Measurements from ENCODE around the gene SERINC2.

The SERINC2 gene

GRCh38 chr1:31434101-31434871 is 21.3 kb downstream of the SERINC2 start:
- no peak for DNase-seq (ENCODE audit: low read depth in 2 of 2)

DNA sequence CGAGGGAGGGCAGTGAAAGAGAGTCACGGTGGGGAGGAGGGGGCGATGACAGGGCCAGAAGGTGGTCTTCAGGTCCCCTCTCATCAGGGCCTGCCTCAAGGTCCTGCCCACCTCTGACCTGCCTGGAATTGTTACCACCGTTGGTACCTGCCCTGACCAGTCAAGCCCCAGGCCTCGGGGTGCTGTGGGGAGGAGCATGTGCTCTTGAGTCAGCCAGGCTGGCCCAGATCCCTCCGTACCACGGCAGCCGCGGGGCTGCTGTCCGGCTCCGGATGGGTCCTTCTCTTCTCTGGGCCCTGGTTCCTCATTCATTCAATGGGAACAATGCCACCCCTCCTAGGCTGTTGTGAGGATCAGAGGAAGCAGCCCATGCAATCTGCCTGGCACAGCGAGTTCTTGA is 22.0 kb downstream of the SERINC2 start:
- DNase-seq (ENCODE audit: low read depth in 2 of 2) = no peak

DNA sequence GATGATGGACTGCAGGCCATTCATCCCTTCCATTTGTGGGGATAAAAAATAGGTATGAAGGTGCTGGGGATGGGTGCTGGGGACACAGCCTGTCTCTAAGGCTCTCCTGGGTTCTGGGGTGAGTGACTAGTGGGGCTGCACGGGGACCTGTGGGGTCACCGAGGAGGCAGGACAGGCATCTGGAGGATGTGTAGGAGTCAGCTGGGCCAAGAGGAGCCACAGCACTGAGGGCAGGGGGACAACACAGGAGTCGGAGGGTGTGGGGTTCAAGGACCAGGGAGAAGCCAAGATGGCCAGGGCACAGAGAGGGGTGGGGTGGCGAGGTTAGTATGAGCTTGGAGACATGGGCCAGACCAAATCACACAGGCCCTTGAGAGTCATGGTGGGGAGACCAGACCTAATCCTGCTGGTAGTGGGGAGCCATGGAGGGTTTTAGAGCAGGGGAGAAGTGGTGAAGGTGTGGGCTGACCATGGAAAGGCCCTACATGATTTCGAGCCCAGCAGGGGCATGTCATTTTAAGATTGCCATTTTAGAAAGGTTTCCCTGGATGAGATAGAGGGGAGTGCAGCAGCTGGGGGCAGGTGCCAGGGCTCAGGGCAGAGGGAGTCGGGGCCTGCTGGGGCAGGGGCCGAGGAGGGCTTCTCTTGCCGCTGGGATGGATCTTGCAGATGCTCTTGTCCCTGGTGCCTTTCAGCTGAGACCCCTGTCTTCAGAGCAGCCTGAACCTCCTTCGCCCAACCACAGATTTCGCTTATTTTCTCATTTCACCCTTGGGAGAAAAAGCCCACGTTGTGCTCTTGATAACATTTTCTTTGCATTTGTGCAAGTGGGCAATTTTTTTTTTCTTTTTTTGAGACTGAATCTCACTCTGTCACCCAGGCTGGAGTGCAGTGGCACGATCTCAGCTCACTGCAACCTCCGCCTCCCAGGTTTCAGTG is 22.7 kb downstream of the SERINC2 start:
- no peak for DNase-seq (ENCODE audit: low read depth in 2 of 2)

DNA sequence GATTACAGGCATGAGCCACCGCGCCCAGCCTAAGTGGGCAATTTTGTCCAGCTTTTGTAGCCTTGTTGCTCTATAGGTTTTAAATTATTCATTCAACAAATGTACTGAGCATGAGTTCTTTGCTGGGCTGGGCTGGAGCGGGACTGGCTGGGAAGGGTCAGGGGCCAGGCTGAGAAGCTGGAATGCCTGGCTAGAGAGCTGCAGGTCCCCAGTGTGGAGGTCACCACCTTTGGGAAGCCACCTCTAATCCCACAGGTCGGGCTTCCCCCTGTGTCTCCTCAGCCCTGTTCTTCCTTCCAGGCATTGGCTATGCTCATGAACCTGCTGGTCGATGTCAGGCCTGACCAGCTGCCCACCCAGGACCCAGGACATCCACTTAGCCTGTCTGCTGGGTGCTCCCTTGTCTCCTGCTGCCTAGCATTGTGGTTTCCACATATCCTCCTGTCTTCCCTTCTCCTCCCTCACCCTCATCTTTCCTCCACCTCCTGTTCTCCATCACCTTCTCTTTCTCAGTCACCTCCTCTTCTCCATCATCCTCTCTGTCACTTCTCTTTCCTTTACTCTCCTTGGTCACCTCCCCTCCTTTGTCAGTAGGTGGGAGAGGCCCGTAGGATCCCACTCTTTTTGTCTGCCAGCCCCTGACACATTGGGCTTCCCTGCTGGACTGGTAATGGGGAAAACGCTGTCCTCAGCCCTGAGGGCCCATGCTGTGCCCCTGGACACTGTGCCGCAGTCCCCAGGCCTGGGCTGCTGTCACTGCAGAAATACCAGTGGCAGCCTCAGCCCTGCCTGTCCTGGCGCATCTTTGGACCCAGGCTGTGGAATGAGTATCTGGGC is 23.8 kb downstream of the SERINC2 start:
- DNase-seq (ENCODE audit: low read depth in 2 of 2) = no peak

GRCh38 chr1:31437433-31438037 is 24.5 kb downstream of the SERINC2 start:
- no peak for DNase-seq (ENCODE audit: low read depth in 2 of 2)

GRCh38 chr1:31439276-31439675 is 26.3 kb downstream of the SERINC2 start:
- no peak for DNase-seq (ENCODE audit: low read depth in 2 of 2)

DNA sequence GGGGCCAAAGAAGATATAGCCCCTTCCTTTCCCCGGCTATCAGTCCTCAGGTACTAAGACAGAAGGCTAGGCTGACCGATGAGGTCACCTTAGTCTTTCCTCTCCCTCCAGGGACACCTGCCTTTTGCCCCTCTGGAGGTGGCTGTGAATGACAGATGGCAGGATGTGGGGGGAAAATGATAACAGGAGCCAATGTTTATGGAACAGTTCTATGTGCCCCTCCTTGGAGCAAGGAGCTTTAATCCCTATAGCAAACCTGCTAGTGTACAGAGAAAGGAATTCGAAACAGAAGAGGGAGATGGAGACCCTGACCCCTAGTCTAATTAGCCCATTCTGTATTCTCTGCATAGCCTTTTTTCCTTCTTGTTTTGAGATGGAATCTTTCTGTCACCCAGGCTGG is 28.1 kb downstream of the SERINC2 start:
- no peak for DNase-seq (ENCODE audit: low read depth in 2 of 2)

GRCh38 chr1:31441558-31441957 is 28.5 kb downstream of the SERINC2 start:
- DNase-seq (ENCODE audit: low read depth in 2 of 2) = no peak

DNA sequence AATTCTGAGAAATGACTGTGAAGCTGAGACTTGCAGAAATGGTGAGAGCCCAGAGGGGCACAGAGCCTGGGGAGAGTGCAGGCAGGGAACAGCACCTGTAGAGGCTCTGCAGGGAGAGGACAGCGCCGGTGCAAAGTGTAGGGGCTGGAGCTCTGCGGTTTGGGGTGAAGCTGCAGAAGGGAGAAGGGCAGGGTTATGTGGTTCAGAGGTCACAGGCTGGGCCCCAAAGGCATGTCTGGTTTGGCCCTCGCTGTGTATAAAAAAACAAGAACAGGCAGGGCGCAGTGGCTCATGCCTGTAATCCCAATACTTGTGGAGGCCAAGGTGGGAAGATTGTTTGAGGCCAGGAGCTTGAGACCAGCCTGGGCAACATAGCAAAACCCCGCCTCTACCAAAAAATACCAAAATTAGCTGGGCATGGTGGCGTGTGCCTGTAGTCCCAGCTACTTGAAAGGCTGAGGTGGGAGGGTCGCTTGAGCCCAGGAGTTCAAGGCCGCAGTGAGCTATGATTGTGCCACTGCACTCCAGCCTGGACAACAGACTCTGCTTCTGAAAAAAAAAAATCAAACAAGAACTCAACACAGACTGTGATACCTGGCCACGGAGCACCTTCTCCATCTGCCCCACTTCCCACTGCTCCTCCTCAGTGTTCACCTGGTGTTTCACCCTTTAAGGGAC is 29.1 kb downstream of the SERINC2 start:
- no peak for DNase-seq (ENCODE audit: low read depth in 2 of 2)

DNA sequence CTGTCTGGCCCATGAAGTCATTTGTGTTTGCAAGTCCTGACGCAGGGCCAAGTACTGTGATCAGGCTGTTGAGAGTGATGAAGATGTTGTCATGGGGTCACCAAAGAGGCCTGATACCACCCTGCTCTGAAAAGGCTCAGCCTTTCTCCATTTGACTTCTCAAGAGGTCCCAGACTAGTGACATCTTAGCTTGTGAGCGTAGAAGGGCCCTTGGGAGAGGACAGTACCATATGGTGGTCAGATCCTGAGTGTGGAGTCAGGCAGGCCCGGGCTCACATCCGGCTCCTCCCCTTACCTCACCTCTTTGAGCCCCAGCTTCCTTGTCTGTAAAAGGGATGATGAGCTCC is 29.6 kb downstream of the SERINC2 start:
- no peak for DNase-seq (ENCODE audit: low read depth in 2 of 2)

- no peak for DNase-seq (ENCODE audit: low read depth in 2 of 2)
Measured at GRCh38 chr1:31443673-31444072, 30.7 kb downstream of the SERINC2 start.

DNA sequence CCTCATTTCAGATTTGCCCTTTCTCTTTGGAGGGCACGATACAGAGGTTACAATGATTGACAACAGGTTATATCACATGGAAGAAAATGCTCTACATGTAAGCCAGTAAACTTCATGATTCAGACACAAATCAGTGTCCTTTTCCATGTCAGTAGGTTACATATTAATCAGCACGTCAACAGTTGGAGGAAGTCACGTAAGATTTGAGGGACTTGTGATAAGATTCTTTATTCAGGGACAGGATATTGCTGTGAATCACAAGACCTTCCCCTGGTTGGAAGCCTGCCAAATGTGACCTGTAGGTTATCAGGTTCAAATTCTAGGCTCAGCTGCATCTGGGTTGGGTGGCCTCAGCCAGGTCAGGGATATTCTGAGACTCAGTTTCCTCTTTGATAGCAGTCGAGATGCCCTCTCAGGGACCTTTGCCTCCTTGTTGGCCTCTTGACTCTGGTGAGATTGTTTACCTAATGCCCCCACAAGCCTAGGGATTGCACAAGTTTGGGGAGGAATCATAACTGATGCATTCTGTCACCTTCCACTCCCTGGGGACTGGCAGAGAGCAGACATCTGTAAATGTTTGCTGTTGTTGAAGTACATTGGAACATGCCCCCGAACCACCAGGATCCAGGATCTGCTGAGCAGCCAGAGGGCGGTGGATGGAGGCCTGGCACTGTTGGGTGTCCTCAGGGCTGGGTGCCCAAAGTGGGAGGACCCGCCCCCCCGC is 31.9 kb downstream of the SERINC2 start:
- DNase-seq (ENCODE audit: low read depth in 2 of 2) = no peak

- DNase-seq (ENCODE audit: low read depth in 2 of 2) = no peak
Measured at GRCh38 chr1:31445951-31446350, 32.9 kb downstream of the SERINC2 start.

- no peak for DNase-seq (ENCODE audit: low read depth in 2 of 2)
Measured at GRCh38 chr1:31447210-31447609, 34.2 kb downstream of the SERINC2 start.

DNA sequence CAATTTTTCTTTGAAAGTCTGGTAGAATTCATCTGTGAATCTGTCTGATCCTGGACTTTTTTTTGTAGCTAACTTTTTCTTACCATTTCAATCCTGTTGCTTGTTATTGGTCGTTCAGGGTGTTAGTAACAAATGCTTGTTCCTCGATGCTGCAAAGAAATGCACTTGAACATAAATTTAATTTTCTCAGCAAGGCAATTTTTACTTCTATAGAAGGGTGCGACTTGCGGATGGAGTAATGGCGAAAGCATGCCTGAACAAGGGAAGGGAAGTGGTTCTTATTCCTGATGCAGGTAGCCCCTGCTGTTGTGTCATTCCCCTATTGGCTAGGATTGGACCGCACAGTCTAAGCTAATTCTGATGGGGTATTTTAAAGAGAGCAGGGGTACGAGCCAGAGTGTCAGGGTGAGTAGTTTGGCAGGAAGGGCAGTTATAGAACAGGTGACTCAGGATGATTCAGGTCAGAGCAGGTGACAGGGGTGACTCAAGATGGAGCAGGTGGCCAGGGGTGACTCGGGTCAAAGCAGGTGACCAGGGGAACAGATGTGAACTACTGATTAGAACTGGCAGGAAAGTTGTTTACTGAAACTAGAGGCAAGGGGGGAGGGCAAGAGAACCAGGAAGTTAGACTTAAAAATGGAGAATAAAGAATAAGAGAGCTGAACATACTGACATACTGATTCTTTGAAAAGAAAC is 40.5 kb downstream of the SERINC2 start:
- DNase-seq (ENCODE audit: low read depth in 2 of 2) = no peak

- DNase-seq (ENCODE audit: low read depth in 2 of 2) = no peak
Measured at GRCh38 chr1:31458287-31458896, 45.4 kb downstream of the SERINC2 start.

DNA sequence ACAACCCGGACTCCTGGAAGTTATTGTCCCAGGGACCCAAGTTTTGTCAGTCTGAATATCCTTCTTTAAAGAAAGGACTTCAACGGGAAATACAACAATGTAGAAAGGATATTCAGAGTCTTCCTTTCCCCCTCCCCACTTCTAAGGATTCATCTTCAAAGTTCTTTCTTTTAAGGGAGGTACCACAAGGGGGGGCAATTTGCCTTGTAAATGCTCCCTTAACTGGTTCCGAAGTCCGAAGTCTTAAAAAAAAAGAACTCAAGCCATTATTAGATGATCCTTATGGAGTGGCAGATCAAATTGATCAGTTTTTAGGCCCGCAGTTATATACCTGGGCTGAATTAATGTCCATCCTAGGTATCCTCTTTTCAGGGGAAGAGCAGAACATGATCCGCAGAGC is 47.0 kb downstream of the SERINC2 start:
- DNase-seq (ENCODE audit: low read depth in 2 of 2) = no peak

GRCh38 chr1:31467005-31467674 is 54.1 kb downstream of the SERINC2 start:
- DNase-seq (ENCODE audit: low read depth in 2 of 2) = no peak

DNA sequence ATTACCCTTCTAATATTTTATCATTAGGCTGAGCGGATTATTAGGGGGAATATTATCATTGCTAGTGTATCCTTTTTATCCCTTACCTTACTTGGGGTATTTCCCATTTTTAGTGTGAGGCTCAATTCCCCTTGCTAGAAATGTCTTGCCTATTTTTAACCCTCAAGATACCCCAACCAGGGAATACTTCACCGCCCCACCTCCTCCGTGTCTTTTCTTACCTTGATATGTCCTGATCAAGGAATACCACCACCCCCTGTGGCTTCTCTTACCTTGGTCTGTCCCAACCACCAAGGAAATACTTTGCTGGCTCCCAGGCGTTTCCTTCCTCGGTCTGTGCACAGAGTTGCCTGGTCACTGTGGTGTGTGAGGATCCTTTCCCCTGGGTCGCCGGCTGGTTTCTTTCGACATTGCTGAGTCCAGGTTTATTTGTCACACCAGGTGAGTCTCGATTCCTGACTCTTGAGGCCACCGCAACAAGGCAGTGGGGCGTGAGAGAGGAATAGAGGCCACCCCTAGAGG is 57.8 kb downstream of the SERINC2 start:
- DNase-seq (ENCODE audit: low read depth in 2 of 2) = no peak

Data from fibroblast of skin of left biceps (primary cell).